GM10266 (cell line): Measurements from ENCODE around the gene CERS3.

Experiments
- DNase-seq: peaks from one replicate; pipeline ENCODE4 v3.0.0; 2012; ENCODE audit errors: extremely low spot score
- CTCF ChIP-seq: IDR thresholded peaks from 2 replicates; pipeline ENCODE4 v1.5.1; 2012; ENCODE audit warnings: mild to moderate bottlenecking, low read depth; ENCODE audit not compliant: control insufficient read depth, insufficient read depth; ENCODE audit errors: missing control alignments

CERS3 gene

GRCh38 chr15:100528833-100529428 lies at the start of gene CERS3:
CERS3 (minus strand) TSS chr15:100528950; CDS start chr15:100501849, 27,101 bp downstream.
- TF ChIP-seq CTCF: no peak
- no peak for DNase-seq

GRCh38 chr15:100573526-100573925 lies 44.8 kb upstream of the CERS3 start:
- TF ChIP-seq CTCF: no peak
- no peak for DNase-seq

GRCh38 chr15:100572362-100572983 lies 43.7 kb upstream of the CERS3 start:
- peak; percentile 10 for TF ChIP-seq CTCF
- DNase-seq: no peak

- no peak for DNase-seq
- no peak for TF ChIP-seq CTCF
These were observed 42.9 kb upstream of the CERS3 start for GRCh38 chr15:100571592-100572167.

- DNase-seq: no peak
- no peak for TF ChIP-seq CTCF
These were observed 42.1 kb upstream of the CERS3 start for GRCh38 chr15:100570735-100571313.

GRCh38 chr15:100570275-100570674 lies 41.5 kb upstream of the CERS3 start:
- TF ChIP-seq CTCF: no peak
- no peak for DNase-seq

GRCh38 chr15:100569391-100569790 lies 40.6 kb upstream of the CERS3 start:
- no peak for DNase-seq
- TF ChIP-seq CTCF: no peak
